Liver (tissue), 9 donors: ENCODE data around the gene SCARB1. TPM values are rescaled to one million over a fixed set of nuclear protein-coding genes. Genes with fewer than 3 reads are reported as not detected.

Experiments
- DNase-seq: peaks from one replicate; pipeline ENCODE4 v3.0.0-alpha.2; 2017; ENCODE audit warnings: low spot score
- H3K27ac ChIP-seq, 2 donors: one replicate each; pipeline ENCODE4 v1.7.0; 2013; ENCODE audit warnings: inconsistent platforms in 2 of 2, low read length in 2 of 2, control low read depth in 1 of 2, low read depth in 1 of 2, mild to moderate bottlenecking in 1 of 2
- H3K27me3 ChIP-seq, 4 donors: one replicate each; pipeline versions ENCODE4 v1.6.1 to v1.7.0; 2013; ENCODE audit warnings: low read length in 3 of 4, inconsistent platforms in 1 of 4, mild to moderate bottlenecking in 1 of 4, moderate library complexity in 1 of 4; ENCODE audit not compliant: control insufficient read depth in 4 of 4, insufficient read depth in 4 of 4
- H3K36me3 ChIP-seq, 4 donors: one replicate each; pipeline versions ENCODE4 v1.6.1 to v1.7.0; 2013; ENCODE audit warnings: low read length in 3 of 4, mild to moderate bottlenecking in 3 of 4, low read depth in 1 of 4, moderate library complexity in 1 of 4; ENCODE audit not compliant: control insufficient read depth in 4 of 4, insufficient read depth in 3 of 4
- H3K4me1 ChIP-seq, 4 donors: one replicate each; pipeline versions ENCODE4 v1.6.1 to v1.7.0; 2013; ENCODE audit warnings: low read length in 3 of 4, mild to moderate bottlenecking in 3 of 4, moderate library complexity in 1 of 4; ENCODE audit not compliant: control insufficient read depth in 4 of 4, insufficient read depth in 4 of 4
- H3K4me3 ChIP-seq, 3 donors: one replicate each; pipeline versions ENCODE4 v1.6.1 to v1.7.0; 2013; ENCODE audit warnings: low read length in 3 of 3, control low read depth in 1 of 3, low read depth in 1 of 3, mild to moderate bottlenecking in 1 of 3
- H3K9ac ChIP-seq, 2 donors: one replicate each; pipeline ENCODE4 v1.7.0; 2013; ENCODE audit warnings: low read length in 2 of 2, mild to moderate bottlenecking in 2 of 2, moderate library complexity in 2 of 2, control low read depth in 1 of 2, low read depth in 1 of 2
- H3K9me3 ChIP-seq, 4 donors: one replicate each; pipeline versions ENCODE4 v1.6.1 to v1.7.0; 2013; ENCODE audit warnings: low read length in 3 of 4; ENCODE audit not compliant: control insufficient read depth in 4 of 4
- ATF3 ChIP-seq: IDR thresholded peaks from 2 replicates; pipeline ENCODE4 v1.6.1; 2016; ENCODE audit warnings: antibody characterized with exemption
- CTCF ChIP-seq: fragments of 150-350 bp; IDR thresholded peaks from 2 replicates; pipeline ENCODE4 v1.5.1; 2017; ENCODE audit warnings: improper control_type of control experiment, low read depth, low read length; ENCODE audit not compliant: missing input control
- EGR1 ChIP-seq, 2 donors: IDR thresholded peaks; 2 replicates each; pipeline ENCODE4 v1.6.1; 2016 to 2018; ENCODE audit warnings: antibody characterized with exemption in 2 of 2, low read depth in 2 of 2
- FOXA1 ChIP-seq: IDR thresholded peaks from 2 replicates; pipeline ENCODE4 v1.6.1; 2016; ENCODE audit warnings: antibody characterized with exemption
- FOXA2 ChIP-seq: IDR thresholded peaks from 2 replicates; pipeline ENCODE4 v1.6.1; 2016; ENCODE audit warnings: antibody characterized with exemption
- GABPA ChIP-seq, 2 donors: IDR thresholded peaks in 1 of 2; conservative IDR thresholded peaks in 1 of 2; 2 replicates each; pipeline ENCODE4 v1.6.1; 2016; ENCODE audit warnings: antibody characterized with exemption in 2 of 2, mild to moderate bottlenecking in 1 of 2, moderate library complexity in 1 of 2
- HNF4A ChIP-seq, 2 donors: conservative IDR thresholded peaks; 2 replicates each; pipeline ENCODE4 v1.6.1; 2016; ENCODE audit warnings: antibody characterized with exemption in 2 of 2, mild to moderate bottlenecking in 2 of 2
- HNF4G ChIP-seq: IDR thresholded peaks from 2 replicates; pipeline ENCODE4 v1.6.1; 2016; ENCODE audit warnings: antibody characterized with exemption
- JUND ChIP-seq, 2 donors: IDR thresholded peaks; 2 replicates each; pipeline ENCODE4 v1.6.1; 2016; ENCODE audit warnings: antibody characterized with exemption in 2 of 2
- NR2F2 ChIP-seq: IDR thresholded peaks from 2 replicates; pipeline ENCODE4 v1.6.1; 2016; ENCODE audit warnings: antibody characterized with exemption
- RAD21 ChIP-seq, 2 donors: IDR thresholded peaks; 2 replicates each; pipeline ENCODE4 v1.6.1; 2016; ENCODE audit warnings: antibody characterized with exemption in 2 of 2, mild to moderate bottlenecking in 2 of 2
- REST ChIP-seq: IDR thresholded peaks from 2 replicates; pipeline ENCODE4 v1.6.1; 2016; ENCODE audit warnings: antibody characterized with exemption, mild to moderate bottlenecking
- RXRA ChIP-seq, 2 donors: IDR thresholded peaks; 2 replicates each; pipeline ENCODE4 v1.6.1; 2017 to 2018; ENCODE audit warnings: antibody characterized with exemption in 2 of 2, mild to moderate bottlenecking in 1 of 2
- SP1 ChIP-seq: IDR thresholded peaks from 2 replicates; pipeline ENCODE4 v1.6.1; 2018; ENCODE audit warnings: antibody characterized with exemption, mild to moderate bottlenecking
- TAF1 ChIP-seq: conservative IDR thresholded peaks from 2 replicates; pipeline ENCODE4 v1.6.1; 2016; ENCODE audit warnings: antibody characterized with exemption, mild to moderate bottlenecking
- YY1 ChIP-seq: IDR thresholded peaks from 2 replicates; pipeline ENCODE4 v1.6.1; 2016; ENCODE audit warnings: antibody characterized with exemption, mild to moderate bottlenecking
- WGBS: extraction: QIAGEN DNeasy Blood & Tissue Kit; methylation state at CpG from one replicate; pipeline ENCODE4 v1.1.7; 2013; 5-methylcytosine and 5-hydroxymethylcytosine counted together
- polyA plus RNA-seq, 2 donors: library from polyadenylated mRNA; stranded (reverse) in 1 of 2; unstranded in 1 of 2; fragments of 200-250 nt in 1 of 2; fragments of >200 nt in 1 of 2; fragmentation: Nextera tagmentation in 1 of 2; extraction: Ambion mirVana in 1 of 2; gene quantifications; one replicate each; pipeline versions ENCODE4 v1.2.1 to v1.2.3, GENCODE V29; 2013 to 2015
- total RNA-seq, 2 donors: library from RNA; depleted of rRNA; stranded (reverse); fragments of >200 nt; gene quantifications; one replicate each; pipeline ENCODE4 v1.2.3, GENCODE V29; 2014
- TF ChIP-seq, protein P1 (sequence below): IDR thresholded peaks from 2 replicates; pipeline ENCODE4 v1.6.1; 2016; ENCODE audit warnings: antibody characterized with exemption
- TF ChIP-seq, protein P2 (sequence below): IDR thresholded peaks from 2 replicates; pipeline ENCODE4 v1.6.1; 2016; ENCODE audit warnings: antibody characterized with exemption
- donor health status: healthy.
- donor health status: healthy.
- donor health status: healthy.
- donor health status: healthy.
- donor health status: healthy.

The SCARB1 gene
- total and polyA plus RNA-seq, 4 donors = 85.3 to 289 (median 141) TPM

DNA sequence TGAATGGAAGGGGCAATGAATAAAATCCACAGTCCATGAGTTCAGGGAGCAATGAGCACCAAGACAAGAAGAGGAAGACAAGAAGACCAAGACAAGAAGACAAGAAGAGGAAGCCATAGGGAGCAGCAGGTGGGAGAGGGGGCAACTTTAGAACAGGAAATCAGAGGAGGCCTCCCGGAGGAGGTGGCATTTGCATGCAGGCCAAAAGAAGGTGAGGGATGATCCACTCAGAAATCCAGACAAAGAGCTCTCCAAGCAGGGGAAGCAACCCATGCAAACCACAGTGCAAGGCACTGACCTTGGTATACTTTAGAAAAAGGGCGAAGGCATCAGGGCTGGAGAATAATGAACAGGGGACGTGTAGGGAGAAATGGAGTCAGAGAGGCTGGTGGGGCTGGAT is 58.6 kb downstream of the SCARB1 start:
- no peak overlapping the region for H3K9ac ChIP-seq
- H3K4me3 ChIP-seq = no peak overlapping the region
- no peaks in the 10 kb centered on the region for H3K27me3 ChIP-seq
- no peaks in the 10 kb centered on the region for H3K9me3 ChIP-seq
- peak overlapping the region; percentile 5 to 33 for H3K27ac ChIP-seq
- 94% methylated on average over 3 of the region's 3 CpGs for WGBS
- TF ChIP-seq EGR1 (IDR thresholded peaks at IDR 0.05; ENCODE audit: low read depth in 2 of 2) (no peak), HNF4A (conservative IDR thresholded peaks at IDR 0.05) (no peak), GABPA (IDR thresholded peaks at IDR 0.05 in 1 of 2, conservative IDR thresholded peaks at IDR 0.05 in 1 of 2) (no peak)
- no peak for DNase-seq
- H3K36me3 ChIP-seq = peaks cover 7 to 38% (median 20%) of the 10 kb centered on the region in 4 donors
- peaks cover 3 to 26% (median 15%) of the 10 kb centered on the region in 4 donors for H3K4me1 ChIP-seq

DNA sequence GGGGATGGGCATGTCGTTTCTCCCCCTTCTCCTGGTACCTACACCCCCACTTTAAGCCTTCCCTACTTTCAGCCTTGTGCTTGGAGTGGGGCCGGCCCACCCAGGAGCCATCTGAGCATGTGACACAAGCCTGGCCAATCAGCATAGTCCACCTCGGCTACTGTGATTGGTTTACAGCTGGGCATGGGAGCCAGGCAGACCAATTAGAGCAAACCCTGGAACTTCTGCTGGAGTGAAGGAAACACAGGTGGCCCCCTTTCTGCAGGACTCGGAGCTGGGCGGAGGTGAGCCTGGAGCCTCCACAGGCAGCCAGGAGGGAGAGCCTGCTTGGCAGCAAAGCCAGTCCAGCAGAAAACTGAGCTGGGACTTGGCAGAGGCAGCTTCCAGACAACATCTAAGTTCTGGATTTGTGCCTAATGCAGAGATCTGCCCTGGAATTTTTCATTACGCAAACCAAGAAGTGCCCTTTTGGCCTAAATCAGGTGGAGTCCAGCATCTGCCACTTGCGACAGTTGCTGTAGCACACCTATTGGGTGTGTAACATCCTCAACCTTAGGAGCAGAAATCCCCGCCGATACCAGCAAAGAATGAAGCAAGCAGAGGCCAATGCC is 59.5 kb downstream of the SCARB1 start:
- Histone ChIP-seq H3K9me3 (no peaks in the 10 kb centered on the region), H3K4me1 (peaks cover 3 to 26% (median 15%) of the 10 kb centered on the region in 4 donors), H3K36me3 (peaks cover 7 to 42% (median 23%) of the 10 kb centered on the region in 4 donors), H3K27ac (peak overlapping the region; percentile 4 to 71), H3K9ac (no peak overlapping the region), H3K4me3 (no peak overlapping the region), H3K27me3 (no peaks in the 10 kb centered on the region)
- DNase-seq = no peak
- peak; percentile 69 to 89 for TF ChIP-seq JUND (IDR thresholded peaks at IDR 0.05)
- TF ChIP-seq EGR1 (IDR thresholded peaks at IDR 0.05; ENCODE audit: low read depth in 2 of 2) = peak in 1 of 2 donors; percentile 47
- TF ChIP-seq HNF4A (conservative IDR thresholded peaks at IDR 0.05) = peak; percentile 94 to 97
- peak; percentile 65 to 73 for TF ChIP-seq RAD21 (IDR thresholded peaks at IDR 0.05)
- TF ChIP-seq REST = peak; percentile 75
- TF ChIP-seq HNF4G = peak; percentile 80
- TF ChIP-seq GABPA (IDR thresholded peaks at IDR 0.05 in 1 of 2, conservative IDR thresholded peaks at IDR 0.05 in 1 of 2) = no peak
- peak; percentile 87 for TF ChIP-seq SP1
- TF ChIP-seq ATF3 = peak; percentile 65
- peak; percentile 52 for TF ChIP-seq FOXA2
- TF ChIP-seq NR2F2 = peak; percentile 79
- TF ChIP-seq, protein P1, sequence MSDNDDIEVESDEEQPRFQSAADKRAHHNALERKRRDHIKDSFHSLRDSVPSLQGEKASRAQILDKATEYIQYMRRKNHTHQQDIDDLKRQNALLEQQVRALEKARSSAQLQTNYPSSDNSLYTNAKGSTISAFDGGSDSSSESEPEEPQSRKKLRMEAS = no peak
- TF ChIP-seq, protein P2, sequence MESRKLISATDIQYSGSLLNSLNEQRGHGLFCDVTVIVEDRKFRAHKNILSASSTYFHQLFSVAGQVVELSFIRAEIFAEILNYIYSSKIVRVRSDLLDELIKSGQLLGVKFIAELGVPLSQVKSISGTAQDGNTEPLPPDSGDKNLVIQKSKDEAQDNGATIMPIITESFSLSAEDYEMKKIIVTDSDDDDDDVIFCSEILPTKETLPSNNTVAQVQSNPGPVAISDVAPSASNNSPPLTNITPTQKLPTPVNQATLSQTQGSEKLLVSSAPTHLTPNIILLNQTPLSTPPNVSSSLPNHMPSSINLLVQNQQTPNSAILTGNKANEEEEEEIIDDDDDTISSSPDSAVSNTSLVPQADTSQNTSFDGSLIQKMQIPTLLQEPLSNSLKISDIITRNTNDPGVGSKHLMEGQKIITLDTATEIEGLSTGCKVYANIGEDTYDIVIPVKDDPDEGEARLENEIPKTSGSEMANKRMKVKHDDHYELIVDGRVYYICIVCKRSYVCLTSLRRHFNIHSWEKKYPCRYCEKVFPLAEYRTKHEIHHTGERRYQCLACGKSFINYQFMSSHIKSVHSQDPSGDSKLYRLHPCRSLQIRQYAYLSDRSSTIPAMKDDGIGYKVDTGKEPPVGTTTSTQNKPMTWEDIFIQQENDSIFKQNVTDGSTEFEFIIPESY = no peak
- TF ChIP-seq RXRA (IDR thresholded peaks at IDR 0.05) = peak; percentile 94 to 97
- TF ChIP-seq FOXA1 = peak; percentile 59
- no peak for TF ChIP-seq TAF1
- TF ChIP-seq CTCF = peak; percentile 10
- TF ChIP-seq YY1 = peak; percentile 80
- WGBS = 49% methylated on average over 9 of the region's 9 CpGs
